ENCODE results near the gene MYO16.

Gene MYO16

GRCh38 chr13:109160887-109161669 is 531.7 kb downstream of the MYO16 start:
- DNase-seq = no peak

GRCh38 chr13:109162248-109163036 is 533.0 kb downstream of the MYO16 start:
- no peak for DNase-seq

- DNase-seq = no peak
Measured at GRCh38 chr13:109163037-109163379, 533.6 kb downstream of the MYO16 start.

GRCh38 chr13:109165417-109165904 is 536.0 kb downstream of the MYO16 start:
- DNase-seq = no peak

GRCh38 chr13:109166804-109167203 is 537.4 kb downstream of the MYO16 start:
- no peak for DNase-seq

- DNase-seq = no peak
Measured at GRCh38 chr13:109172136-109172535, 542.7 kb downstream of the MYO16 start.

- DNase-seq = no peak
Measured at GRCh38 chr13:109175666-109176065, 546.3 kb downstream of the MYO16 start.

GRCh38 chr13:109180905-109181425 is 551.6 kb downstream of the MYO16 start:
- no peak for DNase-seq

- no peak for DNase-seq
Measured at GRCh38 chr13:109182777-109183465, 553.5 kb downstream of the MYO16 start.

- DNase-seq = no peak
Measured at GRCh38 chr13:109191413-109191812, 562.0 kb downstream of the MYO16 start.

GRCh38 chr13:109192306-109192705 is 562.9 kb downstream of the MYO16 start:
- DNase-seq = no peak

- DNase-seq = no peak
Measured at GRCh38 chr13:109196948-109197347, 567.5 kb downstream of the MYO16 start.

GRCh38 chr13:109198585-109198984 is 569.2 kb downstream of the MYO16 start:
- DNase-seq = no peak

GRCh38 chr13:109199280-109199679 is 569.9 kb downstream of the MYO16 start:
- DNase-seq = no peak

- no peak for DNase-seq
Measured at GRCh38 chr13:109200556-109200955, 571.1 kb downstream of the MYO16 start.

GRCh38 chr13:109203587-109203986 is 574.2 kb downstream of the MYO16 start:
- DNase-seq = no peak

GRCh38 chr13:109204252-109204651 is 574.8 kb downstream of the MYO16 start:
- peak; percentile 35 for DNase-seq

- DNase-seq = peak; percentile 3
Measured at GRCh38 chr13:109204657-109205056, 575.2 kb downstream of the MYO16 start.

GRCh38 chr13:109205315-109205714 is 575.9 kb downstream of the MYO16 start:
- DNase-seq = no peak

- DNase-seq = no peak
Measured at GRCh38 chr13:109206616-109207015, 577.2 kb downstream of the MYO16 start.

- DNase-seq = no peak
Measured at GRCh38 chr13:109207622-109208021, 578.2 kb downstream of the MYO16 start.

GRCh38 chr13:109208522-109208921 is 579.1 kb downstream of the MYO16 start:
- DNase-seq = no peak

GRCh38 chr13:109209526-109209925 is 580.1 kb downstream of the MYO16 start:
- no peak for DNase-seq

All from NCI-H1694 treated with DMSO at 0.1 percent for 48 hours (cell line).